GM12878 (cell line): ENCODE results near the gene BAG3. TPM values are rescaled to one million over a fixed set of nuclear protein-coding genes. Genes with fewer than 3 reads are reported as not detected.

Experiments
- BACH1 ChIP-seq: fragments of 450-650 bp; IDR thresholded peaks from 2 replicates; pipeline ENCODE4 v1.6.1; 2017; ENCODE audit warnings: mild to moderate bottlenecking, borderline replicate concordance
- CHD4 ChIP-seq: fragments of 200-600 bp; sonication (generic); IDR thresholded peaks from 2 replicates; pipeline ENCODE4 v1.6.1; 2016; ENCODE audit warnings: mild to moderate bottlenecking
- EED ChIP-seq: sonication (generic); IDR thresholded peaks from 2 replicates; pipeline ENCODE4 v1.6.1; 2016; ENCODE audit warnings: antibody characterized with exemption, low read depth
- HDGF ChIP-seq: fragments of 450-650 bp; IDR thresholded peaks from 2 replicates; pipeline ENCODE4 v1.6.1; 2016; ENCODE audit warnings: antibody characterized with exemption
- IKZF1 ChIP-seq: fragments of 450-650 bp; conservative IDR thresholded peaks from 2 replicates; pipeline ENCODE4 v1.6.1; 2017; ENCODE audit warnings: antibody characterized with exemption, mild to moderate bottlenecking
- IKZF2 ChIP-seq, 2 experiments: fragments of 450-650 bp; IDR thresholded peaks; 2 replicates each; pipeline ENCODE4 v1.6.1; 2017; ENCODE audit warnings: mild to moderate bottlenecking in 2 of 2, moderate library complexity in 2 of 2
- IRF3 ChIP-seq: fragments of 450-650 bp; IDR thresholded peaks from 2 replicates; pipeline ENCODE4 v1.6.1; 2014; ENCODE audit warnings: mild to moderate bottlenecking
- NBN ChIP-seq: fragments of 450-650 bp; IDR thresholded peaks from 2 replicates; pipeline ENCODE4 v1.6.1; 2016
- POLR2A ChIP-seq: IDR thresholded peaks from 2 replicates; pipeline ENCODE4 v1.6.1; 2011; ENCODE audit warnings: low read depth, mild to moderate bottlenecking, low read length
- SMARCA5 ChIP-seq: fragments of 450-650 bp; IDR thresholded peaks from 2 replicates; pipeline ENCODE4 v1.6.1; 2017; ENCODE audit warnings: mild to moderate bottlenecking
- SMC3 ChIP-seq: IDR thresholded peaks from 2 replicates; pipeline ENCODE4 v1.6.1; 2011; ENCODE audit warnings: low read length, improper control_type of control experiment, borderline replicate concordance
- SPI1 ChIP-seq: IDR thresholded peaks from 2 replicates; pipeline ENCODE4 v1.6.1; 2011; ENCODE audit warnings: low read depth, mild to moderate bottlenecking, low read length, moderate library complexity, borderline replicate concordance; ENCODE audit not compliant: insufficient read depth
- SREBF1 ChIP-seq: IDR thresholded peaks from 2 replicates; pipeline ENCODE4 v1.6.1; 2012; ENCODE audit warnings: mild to moderate bottlenecking, low read length
- SREBF2 ChIP-seq: IDR thresholded peaks from 2 replicates; pipeline ENCODE4 v1.6.1; 2012; ENCODE audit warnings: mild to moderate bottlenecking, low read length
- TAF1 ChIP-seq: IDR thresholded peaks from 2 replicates; pipeline ENCODE4 v1.6.1; 2011; ENCODE audit warnings: mild to moderate bottlenecking, low read depth, low read length, borderline replicate concordance
- ZNF217 ChIP-seq: fragments of 450-650 bp; IDR thresholded peaks from 2 replicates; pipeline ENCODE4 v1.6.1; 2017; ENCODE audit warnings: antibody characterized with exemption, mild to moderate bottlenecking
- ZNF24 ChIP-seq: fragments of 450-650 bp; IDR thresholded peaks from 2 replicates; pipeline ENCODE4 v1.6.1; 2017; ENCODE audit warnings: antibody characterized with exemption, mild to moderate bottlenecking
- polyA plus RNA-seq, 11 experiments: library from polyadenylated mRNA; depleted of rRNA in 4 of 11; unstranded in 6 of 11; stranded (reverse) in 5 of 11; fragments of >200 nt; fragmentation: Nextera tagmentation in 4 of 11; fragmentation: Illumina TruSeq in 1 of 11; extraction: Ambion mirVana in 4 of 11; extraction: Trizol in 1 of 11; gene quantifications; 1 replicate in 1 of 11; 2 replicates in 10 of 11; pipeline versions ENCODE4 v1.2.1 to v1.2.3, GENCODE V29; 2011 to 2016; ENCODE audit warnings: inconsistent platforms in 2 of 11, missing spikeins in 2 of 11, low read depth in 1 of 11
- total RNA-seq, 4 experiments: library from RNA; depleted of rRNA in 3 of 4; stranded (reverse); fragments of >200 nt in 3 of 4; fragmentation: Illumina TruSeq in 1 of 4; extraction: Trizol in 1 of 4; gene quantifications; 2 replicates each; pipeline versions ENCODE4 v1.2.1 to v1.2.3, GENCODE V29; 2013 to 2021
- TF ChIP-seq, protein P1 (sequence below): IDR thresholded peaks from 2 replicates; pipeline ENCODE4 v1.6.1; 2012; ENCODE audit warnings: improper control_type of control experiment, low read depth, low read length; ENCODE audit not compliant: insufficient replicate concordance
- TF ChIP-seq, protein P2 (sequence below): fragments of 450-650 bp; IDR thresholded peaks from 2 replicates; pipeline ENCODE4 v1.6.1; 2017; ENCODE audit warnings: antibody characterized with exemption, mild to moderate bottlenecking, moderate library complexity
- TF ChIP-seq, protein P3 (sequence below), 3 experiments: IDR thresholded peaks in 2 of 3; conservative IDR thresholded peaks in 1 of 3; 2 replicates each; pipeline ENCODE4 v1.5.1; 2011; ENCODE audit warnings: low read depth in 3 of 3, low read length in 3 of 3, mild to moderate bottlenecking in 3 of 3, control low read depth in 2 of 3, moderate library complexity in 2 of 3, inconsistent platforms in 1 of 3, mixed read lengths in 1 of 3; ENCODE audit not compliant: control insufficient read depth in 2 of 3, insufficient read depth in 1 of 3; ENCODE audit errors: extremely low read depth in 1 of 3

The BAG3 gene
- total and polyA plus RNA-seq, 10 of the 15 experiments (the other 5 are each of a cell fraction or from before 2014, with no cell fraction given) = 0.71 to 14.1 (median 4.3) TPM

DNA sequence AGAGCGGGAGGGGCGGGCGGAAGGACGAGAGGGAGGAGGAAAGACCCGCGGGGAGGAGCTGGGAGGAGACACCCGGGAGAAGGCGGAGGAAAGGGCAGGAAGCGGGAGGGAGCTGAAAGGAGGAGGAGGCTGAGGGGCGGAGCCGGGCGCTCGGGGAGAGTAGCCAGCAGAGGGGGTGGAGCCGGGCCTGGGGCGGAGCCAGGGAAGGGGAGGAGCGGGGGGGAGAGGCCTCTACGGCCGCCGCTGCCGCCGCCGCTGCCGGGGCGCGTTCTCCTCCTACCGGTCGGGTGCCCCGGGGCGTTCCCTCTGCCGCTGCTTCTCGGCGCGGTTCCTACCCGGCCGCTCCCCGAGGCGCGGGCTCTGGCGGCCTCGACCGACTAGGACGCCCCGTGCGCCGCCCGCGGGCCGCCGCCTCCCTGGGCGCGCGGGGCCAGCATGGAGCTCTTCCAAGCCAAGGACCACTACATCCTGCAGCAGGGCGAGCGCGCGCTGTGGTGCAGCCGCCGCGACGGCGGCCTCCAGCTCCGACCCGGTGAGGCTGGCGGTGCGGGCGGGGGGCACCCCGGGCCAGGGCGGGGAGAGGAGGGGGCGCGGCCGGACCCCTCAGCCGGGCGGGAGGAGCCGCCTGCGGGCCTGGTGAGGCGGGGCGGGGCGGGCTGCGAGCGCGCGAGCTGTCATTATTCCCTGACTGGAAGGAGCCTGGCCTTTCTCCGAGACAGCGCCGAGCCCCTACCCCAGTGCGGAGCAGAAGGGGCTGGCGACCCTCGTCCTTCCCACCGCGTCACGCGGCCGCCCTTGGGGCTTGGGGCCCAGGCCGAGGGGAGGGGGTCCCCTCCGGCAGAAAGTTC lies 74.9 kb downstream of the BAG3 start, which contains the start of gene INPP5F (continued):
- no peak for TF ChIP-seq CHD4
- TF ChIP-seq, protein P1, sequence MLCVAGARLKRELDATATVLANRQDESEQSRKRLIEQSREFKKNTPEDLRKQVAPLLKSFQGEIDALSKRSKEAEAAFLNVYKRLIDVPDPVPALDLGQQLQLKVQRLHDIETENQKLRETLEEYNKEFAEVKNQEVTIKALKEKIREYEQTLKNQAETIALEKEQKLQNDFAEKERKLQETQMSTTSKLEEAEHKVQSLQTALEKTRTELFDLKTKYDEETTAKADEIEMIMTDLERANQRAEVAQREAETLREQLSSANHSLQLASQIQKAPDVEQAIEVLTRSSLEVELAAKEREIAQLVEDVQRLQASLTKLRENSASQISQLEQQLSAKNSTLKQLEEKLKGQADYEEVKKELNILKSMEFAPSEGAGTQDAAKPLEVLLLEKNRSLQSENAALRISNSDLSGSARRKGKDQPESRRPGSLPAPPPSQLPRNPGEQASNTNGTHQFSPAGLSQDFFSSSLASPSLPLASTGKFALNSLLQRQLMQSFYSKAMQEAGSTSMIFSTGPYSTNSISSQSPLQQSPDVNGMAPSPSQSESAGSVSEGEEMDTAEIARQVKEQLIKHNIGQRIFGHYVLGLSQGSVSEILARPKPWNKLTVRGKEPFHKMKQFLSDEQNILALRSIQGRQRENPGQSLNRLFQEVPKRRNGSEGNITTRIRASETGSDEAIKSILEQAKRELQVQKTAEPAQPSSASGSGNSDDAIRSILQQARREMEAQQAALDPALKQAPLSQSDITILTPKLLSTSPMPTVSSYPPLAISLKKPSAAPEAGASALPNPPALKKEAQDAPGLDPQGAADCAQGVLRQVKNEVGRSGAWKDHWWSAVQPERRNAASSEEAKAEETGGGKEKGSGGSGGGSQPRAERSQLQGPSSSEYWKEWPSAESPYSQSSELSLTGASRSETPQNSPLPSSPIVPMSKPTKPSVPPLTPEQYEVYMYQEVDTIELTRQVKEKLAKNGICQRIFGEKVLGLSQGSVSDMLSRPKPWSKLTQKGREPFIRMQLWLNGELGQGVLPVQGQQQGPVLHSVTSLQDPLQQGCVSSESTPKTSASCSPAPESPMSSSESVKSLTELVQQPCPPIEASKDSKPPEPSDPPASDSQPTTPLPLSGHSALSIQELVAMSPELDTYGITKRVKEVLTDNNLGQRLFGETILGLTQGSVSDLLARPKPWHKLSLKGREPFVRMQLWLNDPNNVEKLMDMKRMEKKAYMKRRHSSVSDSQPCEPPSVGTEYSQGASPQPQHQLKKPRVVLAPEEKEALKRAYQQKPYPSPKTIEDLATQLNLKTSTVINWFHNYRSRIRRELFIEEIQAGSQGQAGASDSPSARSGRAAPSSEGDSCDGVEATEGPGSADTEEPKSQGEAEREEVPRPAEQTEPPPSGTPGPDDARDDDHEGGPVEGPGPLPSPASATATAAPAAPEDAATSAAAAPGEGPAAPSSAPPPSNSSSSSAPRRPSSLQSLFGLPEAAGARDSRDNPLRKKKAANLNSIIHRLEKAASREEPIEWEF = no peak
- no peak for TF ChIP-seq SREBF1
- TF ChIP-seq ZNF24 = peak; percentile 59; the same call in 1 of the 2 replicates
- peak; percentile 100 for TF ChIP-seq HDGF
- no peak for TF ChIP-seq IRF3
- TF ChIP-seq, protein P2, sequence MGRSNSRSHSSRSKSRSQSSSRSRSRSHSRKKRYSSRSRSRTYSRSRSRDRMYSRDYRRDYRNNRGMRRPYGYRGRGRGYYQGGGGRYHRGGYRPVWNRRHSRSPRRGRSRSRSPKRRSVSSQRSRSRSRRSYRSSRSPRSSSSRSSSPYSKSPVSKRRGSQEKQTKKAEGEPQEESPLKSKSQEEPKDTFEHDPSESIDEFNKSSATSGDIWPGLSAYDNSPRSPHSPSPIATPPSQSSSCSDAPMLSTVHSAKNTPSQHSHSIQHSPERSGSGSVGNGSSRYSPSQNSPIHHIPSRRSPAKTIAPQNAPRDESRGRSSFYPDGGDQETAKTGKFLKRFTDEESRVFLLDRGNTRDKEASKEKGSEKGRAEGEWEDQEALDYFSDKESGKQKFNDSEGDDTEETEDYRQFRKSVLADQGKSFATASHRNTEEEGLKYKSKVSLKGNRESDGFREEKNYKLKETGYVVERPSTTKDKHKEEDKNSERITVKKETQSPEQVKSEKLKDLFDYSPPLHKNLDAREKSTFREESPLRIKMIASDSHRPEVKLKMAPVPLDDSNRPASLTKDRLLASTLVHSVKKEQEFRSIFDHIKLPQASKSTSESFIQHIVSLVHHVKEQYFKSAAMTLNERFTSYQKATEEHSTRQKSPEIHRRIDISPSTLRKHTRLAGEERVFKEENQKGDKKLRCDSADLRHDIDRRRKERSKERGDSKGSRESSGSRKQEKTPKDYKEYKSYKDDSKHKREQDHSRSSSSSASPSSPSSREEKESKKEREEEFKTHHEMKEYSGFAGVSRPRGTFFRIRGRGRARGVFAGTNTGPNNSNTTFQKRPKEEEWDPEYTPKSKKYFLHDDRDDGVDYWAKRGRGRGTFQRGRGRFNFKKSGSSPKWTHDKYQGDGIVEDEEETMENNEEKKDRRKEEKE = no peak
- peak; percentile 59; the same call in 1 of the 2 replicates for TF ChIP-seq POLR2A
- TF ChIP-seq SPI1 = peak; percentile 13; the same call in 1 of the 2 replicates
- TF ChIP-seq NBN = peak; percentile 17; the same call in 1 of the 2 replicates
- peak; percentile 81 for TF ChIP-seq EED
- 0 out of 2 replicates have a peak, but pooled peaks have one; percentile 29 for TF ChIP-seq TAF1
- peak; percentile 78 for TF ChIP-seq BACH1
- TF ChIP-seq IKZF1 = peak; percentile 26; the same call in 1 of the 2 replicates
- TF ChIP-seq SMC3 = peak; percentile 19; the same call in 1 of the 2 replicates
- TF ChIP-seq SMARCA5 = peak; percentile 76
- peak; percentile 84 to 89 for TF ChIP-seq IKZF2 (IDR thresholded peaks at IDR 0.05)
- TF ChIP-seq SREBF2 = no peak
- TF ChIP-seq, protein P3, sequence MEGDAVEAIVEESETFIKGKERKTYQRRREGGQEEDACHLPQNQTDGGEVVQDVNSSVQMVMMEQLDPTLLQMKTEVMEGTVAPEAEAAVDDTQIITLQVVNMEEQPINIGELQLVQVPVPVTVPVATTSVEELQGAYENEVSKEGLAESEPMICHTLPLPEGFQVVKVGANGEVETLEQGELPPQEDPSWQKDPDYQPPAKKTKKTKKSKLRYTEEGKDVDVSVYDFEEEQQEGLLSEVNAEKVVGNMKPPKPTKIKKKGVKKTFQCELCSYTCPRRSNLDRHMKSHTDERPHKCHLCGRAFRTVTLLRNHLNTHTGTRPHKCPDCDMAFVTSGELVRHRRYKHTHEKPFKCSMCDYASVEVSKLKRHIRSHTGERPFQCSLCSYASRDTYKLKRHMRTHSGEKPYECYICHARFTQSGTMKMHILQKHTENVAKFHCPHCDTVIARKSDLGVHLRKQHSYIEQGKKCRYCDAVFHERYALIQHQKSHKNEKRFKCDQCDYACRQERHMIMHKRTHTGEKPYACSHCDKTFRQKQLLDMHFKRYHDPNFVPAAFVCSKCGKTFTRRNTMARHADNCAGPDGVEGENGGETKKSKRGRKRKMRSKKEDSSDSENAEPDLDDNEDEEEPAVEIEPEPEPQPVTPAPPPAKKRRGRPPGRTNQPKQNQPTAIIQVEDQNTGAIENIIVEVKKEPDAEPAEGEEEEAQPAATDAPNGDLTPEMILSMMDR (IDR thresholded peaks at IDR 0.05 in 2 of 3, conservative IDR thresholded peaks at IDR 0.05 in 1 of 3; ENCODE audit: control insufficient read depth in 2 of 3, extremely low read depth in 1 of 3, insufficient read depth in 1 of 3, low read depth in 3 of 3, low read length in 3 of 3) = peak in 2 of 3 experiments; percentile 17 to 38; a peak in 3 of 6 replicates
- TF ChIP-seq ZNF217 = 0 out of 2 replicates have a peak, but pooled peaks have one; percentile 30
